Measurements from ENCODE around the gene ITGA5.

The ITGA5 gene

DNA sequence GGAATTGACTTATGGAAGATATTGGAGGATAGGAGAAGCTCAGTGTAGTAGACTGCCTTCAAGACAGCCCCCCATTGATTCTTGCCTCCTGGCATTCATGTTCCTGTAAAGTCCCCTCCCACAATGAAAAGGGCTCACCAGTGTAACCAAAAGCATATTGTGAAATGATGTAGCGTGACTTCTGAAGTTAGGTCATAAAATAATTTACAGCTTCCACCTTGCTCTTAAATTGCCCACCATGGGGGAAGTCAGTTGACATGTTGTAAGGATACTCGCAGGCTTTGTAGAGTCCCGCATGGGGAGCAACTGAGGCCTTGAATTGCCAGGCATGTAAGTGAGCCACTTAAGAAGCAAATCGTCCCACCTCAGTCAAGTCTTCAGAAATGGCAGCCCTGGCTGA, 29.3 kb upstream of the ITGA5 start:
- TF ChIP-seq EZH2phosphoT487 (IDR thresholded peaks at IDR 0.05; ENCODE audit: low read depth) = no peak
- TF ChIP-seq, protein P1, sequence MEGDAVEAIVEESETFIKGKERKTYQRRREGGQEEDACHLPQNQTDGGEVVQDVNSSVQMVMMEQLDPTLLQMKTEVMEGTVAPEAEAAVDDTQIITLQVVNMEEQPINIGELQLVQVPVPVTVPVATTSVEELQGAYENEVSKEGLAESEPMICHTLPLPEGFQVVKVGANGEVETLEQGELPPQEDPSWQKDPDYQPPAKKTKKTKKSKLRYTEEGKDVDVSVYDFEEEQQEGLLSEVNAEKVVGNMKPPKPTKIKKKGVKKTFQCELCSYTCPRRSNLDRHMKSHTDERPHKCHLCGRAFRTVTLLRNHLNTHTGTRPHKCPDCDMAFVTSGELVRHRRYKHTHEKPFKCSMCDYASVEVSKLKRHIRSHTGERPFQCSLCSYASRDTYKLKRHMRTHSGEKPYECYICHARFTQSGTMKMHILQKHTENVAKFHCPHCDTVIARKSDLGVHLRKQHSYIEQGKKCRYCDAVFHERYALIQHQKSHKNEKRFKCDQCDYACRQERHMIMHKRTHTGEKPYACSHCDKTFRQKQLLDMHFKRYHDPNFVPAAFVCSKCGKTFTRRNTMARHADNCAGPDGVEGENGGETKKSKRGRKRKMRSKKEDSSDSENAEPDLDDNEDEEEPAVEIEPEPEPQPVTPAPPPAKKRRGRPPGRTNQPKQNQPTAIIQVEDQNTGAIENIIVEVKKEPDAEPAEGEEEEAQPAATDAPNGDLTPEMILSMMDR (IDR thresholded peaks at IDR 0.05; ENCODE audit: low read depth, low read length) = no peak
- peaks cover 5% of the 10 kb centered on the region for H3K4me1 ChIP-seq (ENCODE audit: low read length)
- H2AFZ ChIP-seq (ENCODE audit: low read depth, low read length) = no peak overlapping the region
- H3K4me2 ChIP-seq (ENCODE audit: low read length) = no peak overlapping the region
- no peak overlapping the region for H3K27ac ChIP-seq (ENCODE audit: low read length)
- no peaks in the 10 kb centered on the region for H3K9me3 ChIP-seq (ENCODE audit: insufficient read depth, low read length)
- H3K79me2 ChIP-seq (ENCODE audit: low read length) = no peaks in the 10 kb centered on the region
- no peak overlapping the region for H3K4me3 ChIP-seq (ENCODE audit: low read length)
- H3K9ac ChIP-seq (ENCODE audit: low read length) = no peak overlapping the region
- peaks cover 4% of the 10 kb centered on the region; the same call in 1 of the 2 replicates for H3K27me3 ChIP-seq (ENCODE audit: low read depth, low read length)
- H4K20me1 ChIP-seq (ENCODE audit: insufficient read depth, low read length) = no peaks in the 10 kb centered on the region
- no peaks in the 10 kb centered on the region for H3K36me3 ChIP-seq (replicated peaks; ENCODE audit: low read depth, low read length)

DNA sequence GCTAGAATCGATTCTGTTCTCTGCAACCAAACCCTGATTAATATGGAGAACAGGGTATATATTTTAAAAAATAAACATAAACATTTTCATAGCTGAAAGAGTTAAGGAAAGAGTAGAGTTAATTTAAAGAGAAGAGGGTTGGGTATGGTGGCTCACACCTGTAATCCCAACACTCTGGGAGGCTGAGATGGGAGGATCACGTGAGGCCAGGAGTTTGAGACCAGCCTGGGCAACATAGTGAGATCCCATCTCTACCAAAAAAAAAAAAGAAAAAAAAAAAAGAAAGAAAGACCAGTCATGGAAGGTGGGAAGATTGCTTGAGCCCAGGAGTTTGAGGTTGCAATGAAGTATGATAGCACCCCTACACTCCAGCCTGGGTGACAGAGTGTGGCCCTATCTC, 28.9 kb upstream of the ITGA5 start:
- TF ChIP-seq, protein P1 (IDR thresholded peaks at IDR 0.05; ENCODE audit: low read depth, low read length) = no peak
- no peak for TF ChIP-seq EZH2phosphoT487 (IDR thresholded peaks at IDR 0.05; ENCODE audit: low read depth)
- Histone ChIP-seq H3K4me2 (ENCODE audit: low read length) (no peak overlapping the region), H3K36me3 (replicated peaks; ENCODE audit: low read depth, low read length) (no peaks in the 10 kb centered on the region), H3K79me2 (ENCODE audit: low read length) (no peaks in the 10 kb centered on the region), H3K4me3 (ENCODE audit: low read length) (no peak overlapping the region), H3K27me3 (ENCODE audit: low read depth, low read length) (peaks cover 8% of the 10 kb centered on the region), H3K9me3 (ENCODE audit: insufficient read depth, low read length) (no peaks in the 10 kb centered on the region), H2AFZ (ENCODE audit: low read depth, low read length) (no peak overlapping the region), H3K27ac (ENCODE audit: low read length) (no peak overlapping the region), H3K9ac (ENCODE audit: low read length) (no peak overlapping the region), H3K4me1 (ENCODE audit: low read length) (peaks cover 5% of the 10 kb centered on the region), H4K20me1 (ENCODE audit: insufficient read depth, low read length) (no peaks in the 10 kb centered on the region)

DNA sequence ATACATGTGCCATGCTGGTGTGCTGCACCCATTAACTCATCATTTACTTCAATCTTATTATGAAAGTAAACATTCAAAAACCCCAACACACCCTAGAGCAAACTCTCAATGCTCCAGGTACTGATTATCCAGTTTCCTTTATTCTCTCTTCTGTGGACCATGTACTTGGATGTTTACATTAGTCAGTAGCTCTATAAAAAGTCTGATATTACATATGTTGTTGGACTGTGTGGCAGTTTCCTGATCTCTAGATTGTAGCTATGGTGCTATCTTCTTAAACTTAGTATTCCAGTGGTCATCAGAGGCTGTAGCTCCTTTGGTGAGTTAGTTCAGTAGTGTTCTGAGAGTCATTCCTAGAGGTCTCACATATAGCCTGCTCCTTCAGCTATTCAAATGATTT, 25.1 kb upstream of the ITGA5 start:
- no peak overlapping the region for H3K27ac ChIP-seq (ENCODE audit: low read length)
- no peaks in the 10 kb centered on the region for H3K9me3 ChIP-seq (ENCODE audit: insufficient read depth, low read length)
- H3K4me1 ChIP-seq (ENCODE audit: low read length) = no peaks in the 10 kb centered on the region
- no peaks in the 10 kb centered on the region for H3K79me2 ChIP-seq (ENCODE audit: low read length)
- TF ChIP-seq EZH2phosphoT487 (IDR thresholded peaks at IDR 0.05; ENCODE audit: low read depth) = no peak
- TF ChIP-seq, protein P1 (IDR thresholded peaks at IDR 0.05; ENCODE audit: low read depth, low read length) = no peak
- no peaks in the 10 kb centered on the region for H3K36me3 ChIP-seq (replicated peaks; ENCODE audit: low read depth, low read length)
- no peak overlapping the region for H3K4me2 ChIP-seq (ENCODE audit: low read length)
- H3K9ac ChIP-seq (ENCODE audit: low read length) = no peak overlapping the region
- H4K20me1 ChIP-seq (ENCODE audit: insufficient read depth, low read length) = no peaks in the 10 kb centered on the region
- H3K27me3 ChIP-seq (ENCODE audit: low read depth, low read length) = peaks cover 26% of the 10 kb centered on the region
- H2AFZ ChIP-seq (ENCODE audit: low read depth, low read length) = no peak overlapping the region
- H3K4me3 ChIP-seq (ENCODE audit: low read length) = no peak overlapping the region

DNA sequence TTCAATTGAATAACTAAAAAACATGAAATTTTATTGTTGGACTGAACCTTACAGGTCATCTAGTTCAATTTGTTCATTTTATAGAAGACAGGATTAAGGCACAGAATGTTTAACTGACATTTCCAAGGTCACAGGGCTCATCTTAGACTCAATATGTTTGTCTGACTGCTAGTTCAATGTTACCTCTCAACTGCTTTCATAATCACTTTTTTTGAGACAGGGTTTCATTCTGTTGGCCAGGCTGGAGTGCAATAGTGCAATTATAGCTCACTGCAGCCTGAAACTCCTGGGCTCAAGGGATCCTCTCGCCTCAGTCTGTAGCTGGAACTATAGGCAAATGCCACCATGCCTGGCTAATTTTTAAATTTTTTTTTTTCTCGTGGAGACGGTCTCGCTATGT, 24.4 kb upstream of the ITGA5 start:
- Histone ChIP-seq H3K4me2 (ENCODE audit: low read length) (no peak overlapping the region), H3K9ac (ENCODE audit: low read length) (no peak overlapping the region), H3K27ac (ENCODE audit: low read length) (no peak overlapping the region), H3K4me1 (ENCODE audit: low read length) (no peaks in the 10 kb centered on the region), H2AFZ (ENCODE audit: low read depth, low read length) (no peak overlapping the region), H3K79me2 (ENCODE audit: low read length) (no peaks in the 10 kb centered on the region), H3K27me3 (ENCODE audit: low read depth, low read length) (peaks cover 26% of the 10 kb centered on the region), H3K36me3 (replicated peaks; ENCODE audit: low read depth, low read length) (no peaks in the 10 kb centered on the region), H4K20me1 (ENCODE audit: insufficient read depth, low read length) (no peaks in the 10 kb centered on the region), H3K9me3 (ENCODE audit: insufficient read depth, low read length) (no peaks in the 10 kb centered on the region), H3K4me3 (ENCODE audit: low read length) (no peak overlapping the region)
- TF ChIP-seq, protein P1 (IDR thresholded peaks at IDR 0.05; ENCODE audit: low read depth, low read length) = no peak
- no peak for TF ChIP-seq EZH2phosphoT487 (IDR thresholded peaks at IDR 0.05; ENCODE audit: low read depth)
